ENCODE measurements around the gene RELA. TPM values are rescaled to one million over a fixed set of nuclear protein-coding genes. Genes with fewer than 3 reads are reported as not detected.

RELA gene
- total and polyA plus RNA-seq, 2 donors (not counting 1 experiment from before 2014, with no cell fraction given): 124 to 154 TPM

GRCh38 chr11:65653229-65654225, 9.2 kb downstream of the RELA start:
- Histone ChIP-seq H3K9me3 (ENCODE audit: control extremely low read depth in 1 of 3, control insufficient read depth in 2 of 3, insufficient read depth in 1 of 3, low read length in 2 of 3) (no peaks in the 10 kb centered on the region), H3K27ac (ENCODE audit: low read length in 2 of 2) (peak overlapping the region; percentile 90 to 93), H3K4me2 (replicated peaks; ENCODE audit: low read depth, low read length, poor library complexity, severe bottlenecking) (peak overlapping the region; percentile 79), H3K4me1 (ENCODE audit: control insufficient read depth in 2 of 2, insufficient read depth in 2 of 2, low read length in 2 of 2) (peaks cover 22 to 44% of the 10 kb centered on the region in 2 donors), H3K79me2 (ENCODE audit: control insufficient read depth, insufficient read depth, low read length) (peaks cover 4% of the 10 kb centered on the region), H3K9ac (ENCODE audit: low read length) (peak overlapping the region; percentile 67), H3K4me3 (ENCODE audit: control extremely low read depth in 1 of 5, extremely low read depth in 1 of 5, insufficient read depth in 1 of 5, low read depth in 2 of 5, low read length in 4 of 5) (peak overlapping the region; percentile 22 to 74 (median 69)), H3K27me3 (replicated peaks in 1 of 4; ENCODE audit: control extremely low read depth in 1 of 4, control insufficient read depth in 3 of 4, insufficient read depth in 4 of 4, low read length in 3 of 4) (no peaks in the 10 kb centered on the region), H4K20me1 (ENCODE audit: control insufficient read depth, insufficient read depth, low read length, poor library complexity, severe bottlenecking) (peaks cover 66% of the 10 kb centered on the region), H3K36me3 (replicated peaks in 1 of 2; ENCODE audit: control extremely low read depth in 1 of 2, control insufficient read depth in 1 of 2, extremely low read depth in 1 of 2, insufficient read depth in 2 of 2, low read length in 1 of 2) (peaks cover 0 to 84% of the 10 kb centered on the region in 2 experiments), H2AFZ (ENCODE audit: insufficient read depth, low read depth, low read length, poor library complexity, severe bottlenecking) (no peak overlapping the region)
- ATAC-seq (ENCODE audit: low read depth) (no peak), DNase-seq (no peak)
- ChIA-PET POLR2A (interaction anchor here (0.5 to 4.8 kb wide), 12 partner anchors 10 to 235 kb away, joined by 3 to 116 read pairs (median 5); partner anchors contain the start of genes CFL1, FIBP, KAT5 and PCNX3), CTCF (interaction anchor here (0.6 to 5.0 kb wide), 7 partner anchors 10 to 67 kb away, joined by 3 to 50 read pairs (median 6); partner anchors contain the start of genes KAT5, RELA, RNASEH2C and SIPA1)
- peaks cover 57% of the 10 kb centered on the region for H3K4me1 Mint-ChIP-seq
- H3K4me3 Mint-ChIP-seq: peak overlapping the region; percentile 96
- intact Hi-C loops (cut with micrococcal nuclease): no loop called here
- peak overlapping the region; percentile 98 for H3K27ac Mint-ChIP-seq
- H3K9me3 Mint-ChIP-seq (ENCODE audit: insufficient read depth): no peaks in the 10 kb centered on the region
- TF ChIP-seq EZH2 (IDR thresholded peaks at IDR 0.05; ENCODE audit: borderline replicate concordance, insufficient read depth, low read depth, low read length, poor library complexity, severe bottlenecking) (no peak), CTCF (IDR thresholded peaks at IDR 0.05) (no peak)
- H3K27me3 Mint-ChIP-seq: no peaks in the 10 kb centered on the region
- 49% methylated on average over 10 of the region's 12 CpGs for WGBS (ENCODE audit: insufficient coverage)

All from B cell (primary cell).